Stimulated activated CD4-positive, alpha-beta T cell treated with anti-CD3 and anti-CD28 coated beads, Interleukin-15, amount 100 ng/mL, for 48 hours (primary cell): ENCODE measurements around the gene ACOT9.
"Not testable (repeated sequence)": the region's sequence is repeated elsewhere in the genome, so short reads cannot be mapped to it uniquely, and the experiment has no call there.

ENCODE experiments used
- DNase-seq, 2 donors: peaks; one replicate each; pipeline ENCODE4 v3.0.0-alpha.2; 2020; ENCODE audit warnings: low read depth in 2 of 2

The ACOT9 gene

GRCh38 chrX:23766650-23767551 lies 23.8 kb upstream of the ACOT9 start:
- DNase-seq: no peak

- no peak for DNase-seq
These were observed 22.8 kb upstream of the ACOT9 start for GRCh38 chrX:23765868-23766267.

GRCh38 chrX:23765449-23765848 lies 22.4 kb upstream of the ACOT9 start:
- no peak for DNase-seq

- no peak for DNase-seq
These were observed 21.3 kb upstream of the ACOT9 start for GRCh38 chrX:23764188-23764984.

GRCh38 chrX:23759821-23760220 lies 16.7 kb upstream of the ACOT9 start:
- no peak for DNase-seq

GRCh38 chrX:23756165-23756564 lies 13.1 kb upstream of the ACOT9 start:
- peak; percentile 33 to 48 for DNase-seq

- DNase-seq: no peak
These were observed 11.6 kb upstream of the ACOT9 start for GRCh38 chrX:23754664-23755063.

GRCh38 chrX:23752740-23753415 lies 9.8 kb upstream of the ACOT9 start:
- no peak for DNase-seq

- DNase-seq: no peak
These were observed 6.5 kb upstream of the ACOT9 start for GRCh38 chrX:23749576-23749975.

- no peak for DNase-seq
These were observed 6.1 kb upstream of the ACOT9 start for GRCh38 chrX:23749129-23749528.

- DNase-seq: no peak
These were observed 2.7 kb upstream of the ACOT9 start for GRCh38 chrX:23745786-23746185.

GRCh38 chrX:23743623-23743971 lies 521 bp upstream of the ACOT9 start:
- DNase-seq: not testable (repeated sequence)

GRCh38 chrX:23742174-23742696 lies 841 bp downstream of the ACOT9 start:
- no peak for DNase-seq

- DNase-seq: no peak
These were observed 5.7 kb downstream of the ACOT9 start for GRCh38 chrX:23737413-23737812.

GRCh38 chrX:23736030-23736429 lies 7.0 kb downstream of the ACOT9 start:
- DNase-seq: no peak

- DNase-seq: no peak
These were observed 10.4 kb downstream of the ACOT9 start for GRCh38 chrX:23732704-23733103.

- no peak for DNase-seq
These were observed 11.1 kb downstream of the ACOT9 start for GRCh38 chrX:23731951-23732350.

GRCh38 chrX:23729214-23729613 lies 13.9 kb downstream of the ACOT9 start:
- no peak for DNase-seq

GRCh38 chrX:23727206-23727605 lies 15.9 kb downstream of the ACOT9 start:
- DNase-seq: no peak

- DNase-seq: no peak
These were observed 16.9 kb downstream of the ACOT9 start for GRCh38 chrX:23726191-23726590.

- DNase-seq: no peak
These were observed 22.9 kb downstream of the ACOT9 start for GRCh38 chrX:23720117-23720677.

GRCh38 chrX:23705235-23705634 lies 37.8 kb downstream of the ACOT9 start:
- DNase-seq: no peak
